Lung microvascular endothelial cell (primary cell): Measurements from ENCODE around the gene EYA2. TPM values are rescaled to one million over a fixed set of nuclear protein-coding genes. Genes with fewer than 3 reads are reported as not detected.

Experiments used
- DNase-seq, 2 donors: peaks; one replicate each; pipeline versions ENCODE4 v3.0.0 to v3.0.0-alpha.2; 2010; ENCODE audit warnings: low read depth in 2 of 2
- total RNA-seq: library from RNA; depleted of rRNA; stranded (reverse); fragments of >200 nt; gene quantifications from 2 replicates; pipeline ENCODE4 v1.2.1, GENCODE V29; 2014

Gene EYA2
- total RNA-seq, 1 donor from 2014 or later: not detected

- no peak for DNase-seq
Observed at GRCh38 chr20:47136782-47137181, 242.1 kb downstream of the EYA2 start.

GRCh38 chr20:47137231-47137870, 242.7 kb downstream of the EYA2 start:
- no peak for DNase-seq

GRCh38 chr20:47139934-47140535, 245.4 kb downstream of the EYA2 start:
- DNase-seq: no peak

GRCh38 chr20:47141350-47141921, 246.8 kb downstream of the EYA2 start:
- DNase-seq: no peak

- DNase-seq: no peak
Observed at GRCh38 chr20:47141941-47142773, 247.5 kb downstream of the EYA2 start.

- DNase-seq: no peak
Observed at GRCh38 chr20:47142774-47143170, 248.1 kb downstream of the EYA2 start.

GRCh38 chr20:47143657-47144056, 249.0 kb downstream of the EYA2 start:
- DNase-seq: no peak

- DNase-seq: no peak
Observed at GRCh38 chr20:47144463-47144862, 249.8 kb downstream of the EYA2 start.

GRCh38 chr20:47146686-47147085, 252.0 kb downstream of the EYA2 start:
- no peak for DNase-seq

- DNase-seq: no peak
Observed at GRCh38 chr20:47148059-47148458, 253.4 kb downstream of the EYA2 start.

- no peak for DNase-seq
Observed at GRCh38 chr20:47149939-47150338, 255.3 kb downstream of the EYA2 start.

GRCh38 chr20:47150403-47151152, 255.9 kb downstream of the EYA2 start:
- DNase-seq: peak; percentile 78 to 81

GRCh38 chr20:47152068-47152467, 257.4 kb downstream of the EYA2 start:
- DNase-seq: no peak

- no peak for DNase-seq
Observed at GRCh38 chr20:47154089-47154488, 259.4 kb downstream of the EYA2 start.

- no peak for DNase-seq
Observed at GRCh38 chr20:47156301-47157137, 261.9 kb downstream of the EYA2 start.

- no peak for DNase-seq
Observed at GRCh38 chr20:47159166-47159565, 264.5 kb downstream of the EYA2 start.

- DNase-seq: no peak
Observed at GRCh38 chr20:47160240-47160639, 265.6 kb downstream of the EYA2 start.

GRCh38 chr20:47160992-47161391, 266.3 kb downstream of the EYA2 start:
- DNase-seq: no peak

GRCh38 chr20:47161411-47161810, 266.8 kb downstream of the EYA2 start:
- no peak for DNase-seq

- DNase-seq: no peak
Observed at GRCh38 chr20:47164140-47164539, 269.5 kb downstream of the EYA2 start.
